ENCODE data around the gene CD300C.
"Not testable (repeated sequence)": the region's sequence is repeated elsewhere in the genome, so short reads cannot be mapped to it uniquely, and the experiment has no call there.

CD300C gene

GRCh38 chr17:74513987-74514631 lies 31.8 kb downstream of the CD300C start:
- DNase-seq (ENCODE audit: low spot score) = peak; percentile 52

GRCh38 chr17:74512624-74513091 lies 33.3 kb downstream of the CD300C start:
- DNase-seq (ENCODE audit: low spot score) = peak; percentile 46

GRCh38 chr17:74512036-74512435 lies 33.9 kb downstream of the CD300C start:
- DNase-seq (ENCODE audit: low spot score) = no peak

- DNase-seq (ENCODE audit: low spot score) = no peak
Observed at GRCh38 chr17:74508156-74508555, 37.8 kb downstream of the CD300C start.

GRCh38 chr17:74503949-74504348 lies 42.0 kb downstream of the CD300C start:
- DNase-seq (ENCODE audit: low spot score) = not testable (repeated sequence)

GRCh38 chr17:74502861-74503260 lies 43.1 kb downstream of the CD300C start:
- DNase-seq (ENCODE audit: low spot score) = no peak

- no peak for DNase-seq (ENCODE audit: low spot score)
Observed at GRCh38 chr17:74499992-74500391, 45.9 kb downstream of the CD300C start.

GRCh38 chr17:74497471-74497870 lies 48.4 kb downstream of the CD300C start:
- no peak for DNase-seq (ENCODE audit: low spot score)

GRCh38 chr17:74493331-74493833 lies 52.5 kb downstream of the CD300C start:
- peak; percentile 67 for DNase-seq (ENCODE audit: low spot score)

- no peak for DNase-seq (ENCODE audit: low spot score)
Observed at GRCh38 chr17:74491626-74492025, 54.3 kb downstream of the CD300C start.
